CD4-positive, alpha-beta T cell (primary cell): ENCODE data around the gene PRM1. TPM values are rescaled to one million over a fixed set of nuclear protein-coding genes. Genes with fewer than 3 reads are reported as not detected.

Experiments
- ATAC-seq: fragments of 200-7000 bp; cut with Tn5 transposase; one replicate; pipeline ENCODE4 v1.10.0; 2022; ENCODE audit warnings: mild to moderate bottlenecking; ENCODE audit not compliant: poor library complexity
- CTCF ChIA-PET: fragments of 350-600 bp; sonication (Branson Sonifier 250); formaldehyde crosslinking; loops from one replicate; lab custom pipeline; 2021; ENCODE audit warnings: antibody characterized with exemption, inconsistent platforms; lab: Charles Lee
- POLR2A ChIA-PET: fragments of 350-600 bp; sonication (Branson Sonifier 250); formaldehyde crosslinking; loops from one replicate; lab custom pipeline; 2021; ENCODE audit warnings: antibody characterized with exemption, inconsistent platforms; lab: Charles Lee
- DNase-seq, 14 experiments: peaks; one replicate each; pipeline ENCODE4 v3.0.0-alpha.2; 2013 to 2020; ENCODE audit warnings: mixed read lengths in 2 of 14
- H3K27ac ChIP-seq, 2 donors: one replicate each; pipeline versions ENCODE4 v1.5.1 to v1.7.0; 2013; ENCODE audit warnings: low read length in 2 of 2, low read depth in 1 of 2, mild to moderate bottlenecking in 1 of 2
- H3K27me3 ChIP-seq, 2 experiments: 1 replicate in 1 of 2; 2 replicates in 1 of 2; pipeline versions ENCODE4 v1.6.1 to v1.7.0; 2013; ENCODE audit warnings: low read length in 2 of 2, control low read depth in 1 of 2, mild to moderate bottlenecking in 1 of 2, moderate library complexity in 1 of 2; ENCODE audit not compliant: insufficient read depth in 2 of 2, control insufficient read depth in 1 of 2
- H3K36me3 ChIP-seq: one replicate; pipeline ENCODE4 v1.6.1; 2013; ENCODE audit warnings: low read length, control low read depth; ENCODE audit not compliant: insufficient read depth
- H3K4me1 ChIP-seq: one replicate; pipeline ENCODE4 v1.6.1; 2013; ENCODE audit warnings: low read length, control low read depth; ENCODE audit not compliant: insufficient read depth
- H3K4me3 ChIP-seq: one replicate; pipeline ENCODE4 v1.5.1; 2013; ENCODE audit warnings: mild to moderate bottlenecking, low read length, moderate library complexity
- H3K9me3 ChIP-seq, 2 experiments: 1 replicate in 1 of 2; 2 replicates in 1 of 2; pipeline versions ENCODE4 v1.6.1 to v1.7.0; 2013; ENCODE audit warnings: low read length in 2 of 2, mild to moderate bottlenecking in 2 of 2, control low read depth in 1 of 2, moderate library complexity in 1 of 2; ENCODE audit not compliant: control insufficient read depth in 1 of 2, insufficient read depth in 1 of 2
- H3K27ac Mint-ChIP-seq: one replicate; pipeline ENCODE4 v1.8.0; 2020; ENCODE audit warnings: mixed read lengths
- H3K27me3 Mint-ChIP-seq: one replicate; pipeline ENCODE4 v1.8.0; 2021; ENCODE audit warnings: mixed read lengths
- H3K36me3 Mint-ChIP-seq: one replicate; pipeline ENCODE4 v1.8.0; 2021; ENCODE audit warnings: low read depth, mixed read lengths
- H3K4me1 Mint-ChIP-seq: one replicate; pipeline ENCODE4 v1.8.0; 2021; ENCODE audit warnings: low read depth, mixed read lengths
- H3K4me3 Mint-ChIP-seq: one replicate; pipeline ENCODE4 v1.8.0; 2020; ENCODE audit warnings: mild to moderate bottlenecking, mixed read lengths
- H3K9me3 Mint-ChIP-seq: one replicate; pipeline ENCODE4 v1.8.0; 2020; ENCODE audit warnings: mixed read lengths
- intact Hi-C, 2 experiments: fragments of 100-400 bp; cut with DNase I in 1 of 2; cut with micrococcal nuclease in 1 of 2; formaldehyde crosslinking; loops; one replicate each; pipeline versions ENCODE4 v1.15.1 to v1.9.0; 2023 to 2025; cut with DNase I, micrococcal nuclease
- total RNA-seq, 174 experiments: library from RNA in 2 of 174; stranded (reverse) in 2 of 174; gene quantifications; one replicate each; pipeline ENCODE4 v1.2.3 and lab custom pipeline; 2021 to 2026
- TF ChIP-seq, protein P1 (sequence below): fragments of 200-600 bp; IDR thresholded peaks from one replicate; pipeline ENCODE4 v1.8.0; 2022; ENCODE audit warnings: antibody characterized with exemption, mild to moderate bottlenecking

PRM1 gene
- total RNA-seq, 2 experiments from 2014 or later: not detected

DNA sequence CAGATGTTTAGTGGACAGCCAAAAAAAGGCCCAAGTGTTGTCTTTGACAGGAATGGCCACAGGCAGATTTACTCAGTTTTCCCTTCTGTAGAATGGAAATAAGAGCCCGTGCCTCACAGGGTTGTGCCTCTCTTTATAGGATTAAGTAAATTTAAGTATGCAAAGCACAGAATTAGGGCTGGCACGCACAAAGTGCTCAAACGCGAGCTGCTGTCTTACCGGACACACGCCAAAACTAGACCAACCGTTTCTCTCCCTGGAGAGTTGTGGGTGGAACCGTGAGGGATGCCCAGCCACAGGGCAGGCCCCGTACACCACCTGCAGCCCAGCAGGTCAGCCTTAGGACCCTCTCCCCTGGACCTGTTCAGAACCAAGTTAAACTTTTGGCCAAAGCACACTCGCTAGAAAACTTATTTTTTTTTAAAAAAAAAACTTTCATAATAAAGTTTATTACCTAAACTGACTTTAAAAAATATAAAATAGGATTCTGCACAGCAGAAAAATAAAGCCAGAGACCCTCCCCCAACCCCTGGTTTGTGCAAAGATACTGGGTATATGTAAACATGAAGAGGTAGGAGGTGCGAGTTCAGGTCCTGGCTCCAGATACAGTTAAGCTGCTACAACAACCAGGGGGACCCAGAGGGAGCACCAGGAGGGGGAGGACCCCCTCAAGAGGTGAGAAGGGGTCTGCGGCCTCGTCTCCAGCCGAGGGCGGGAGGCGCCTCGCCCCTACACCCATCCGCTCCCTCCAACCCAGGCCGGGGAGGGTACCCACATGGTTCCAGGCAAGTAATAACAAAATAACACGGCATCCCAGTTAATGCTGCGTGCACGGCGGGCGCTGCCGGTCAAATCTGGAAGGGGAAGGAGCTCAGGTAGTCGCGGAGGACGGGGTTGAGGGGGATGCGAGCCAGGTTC is 26.9 kb downstream of the PRM1 start:
- TF ChIP-seq, protein P1, sequence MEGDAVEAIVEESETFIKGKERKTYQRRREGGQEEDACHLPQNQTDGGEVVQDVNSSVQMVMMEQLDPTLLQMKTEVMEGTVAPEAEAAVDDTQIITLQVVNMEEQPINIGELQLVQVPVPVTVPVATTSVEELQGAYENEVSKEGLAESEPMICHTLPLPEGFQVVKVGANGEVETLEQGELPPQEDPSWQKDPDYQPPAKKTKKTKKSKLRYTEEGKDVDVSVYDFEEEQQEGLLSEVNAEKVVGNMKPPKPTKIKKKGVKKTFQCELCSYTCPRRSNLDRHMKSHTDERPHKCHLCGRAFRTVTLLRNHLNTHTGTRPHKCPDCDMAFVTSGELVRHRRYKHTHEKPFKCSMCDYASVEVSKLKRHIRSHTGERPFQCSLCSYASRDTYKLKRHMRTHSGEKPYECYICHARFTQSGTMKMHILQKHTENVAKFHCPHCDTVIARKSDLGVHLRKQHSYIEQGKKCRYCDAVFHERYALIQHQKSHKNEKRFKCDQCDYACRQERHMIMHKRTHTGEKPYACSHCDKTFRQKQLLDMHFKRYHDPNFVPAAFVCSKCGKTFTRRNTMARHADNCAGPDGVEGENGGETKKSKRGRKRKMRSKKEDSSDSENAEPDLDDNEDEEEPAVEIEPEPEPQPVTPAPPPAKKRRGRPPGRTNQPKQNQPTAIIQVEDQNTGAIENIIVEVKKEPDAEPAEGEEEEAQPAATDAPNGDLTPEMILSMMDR: no peak
- Mint-ChIP-seq H3K36me3 (peaks cover 32% of the 10 kb centered on the region), H3K4me1 (peaks cover 57% of the 10 kb centered on the region), H3K9me3 (no peaks in the 10 kb centered on the region), H3K27ac (peak overlapping the region; percentile 84), H3K4me3 (peak overlapping the region; percentile 81), H3K27me3 (no peaks in the 10 kb centered on the region)
- Histone ChIP-seq H3K9me3 (no peaks in the 10 kb centered on the region), H3K4me3 (peak overlapping the region; percentile 96), H3K4me1 (peaks cover 65% of the 10 kb centered on the region), H3K27ac (peak overlapping the region in 1 of 2 donors; percentile 86), H3K36me3 (peaks cover 7% of the 10 kb centered on the region), H3K27me3 (no peaks in the 10 kb centered on the region)
- ChIA-PET CTCF (interaction anchor here (0.7 to 5.6 kb wide), 13 partner anchors 8 to 305 kb away, joined by 3 to 50 read pairs (median 5); no protein-coding TSS in a partner anchor), POLR2A (interaction anchor here (0.6 to 8.5 kb wide), 33 partner anchors 7 to 661 kb away, joined by 3 to 195 read pairs (median 8); partner anchors contain the start of genes CLEC16A, DEXI and GSPT1)
- no peak for ATAC-seq
- DNase-seq: peak in 4 of 14 experiments; percentile 18 to 35 (median 25)
- intact Hi-C loops: loop anchor here (2.0 to 10.0 kb wide), 6 partner anchors 21 to 661 kb away; partner anchors contain the start of gene GSPT1 (in 1 of the 2)

DNA sequence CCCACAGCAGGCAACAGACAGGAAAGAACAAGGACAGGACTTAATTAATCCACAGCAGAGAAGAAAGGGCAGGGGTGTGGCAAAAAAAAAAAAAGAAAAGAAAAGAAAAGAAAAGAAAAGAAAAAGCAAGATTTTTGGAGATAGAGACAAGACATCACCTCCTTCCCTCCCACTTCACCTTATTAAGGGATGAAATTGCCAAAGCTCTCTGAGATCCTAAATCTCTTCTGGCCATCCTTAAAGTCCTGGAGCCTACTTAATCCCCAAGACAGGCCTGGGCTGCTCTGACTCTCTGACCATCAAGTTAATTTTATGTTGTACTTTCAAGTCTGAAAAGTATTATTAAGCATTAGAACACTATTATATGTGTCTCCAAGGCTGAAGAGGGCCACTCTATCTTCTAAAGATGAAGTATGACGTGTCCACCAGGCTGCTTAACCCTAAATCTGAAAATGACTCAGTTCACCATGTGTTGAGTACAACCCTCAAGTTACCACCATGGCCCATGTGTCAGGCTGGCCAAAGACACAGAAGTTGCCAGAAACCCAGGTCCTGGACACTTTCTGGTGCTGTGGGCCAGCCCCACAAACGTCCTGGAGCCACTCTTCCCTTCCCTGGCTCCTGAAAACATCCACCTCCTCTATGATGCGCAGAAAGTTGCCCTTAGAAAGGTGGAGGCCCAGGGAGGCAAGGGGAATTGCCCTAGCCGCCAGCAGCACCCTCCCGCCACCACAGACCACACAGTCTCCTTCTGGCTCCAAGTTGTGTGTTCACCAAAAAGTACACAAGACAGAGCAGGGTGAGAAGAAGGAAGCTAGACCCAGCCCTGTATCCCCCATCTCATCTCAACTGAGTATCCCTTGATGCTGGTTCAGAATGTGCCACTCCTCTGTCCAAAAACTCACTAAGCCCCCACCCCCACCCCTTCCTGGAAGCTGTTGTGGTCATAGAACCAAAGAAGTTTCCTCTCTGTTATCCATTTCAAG is 27.8 kb downstream of the PRM1 start:
- intact Hi-C loops: loop anchor here (2.0 to 10.0 kb wide), 4 partner anchors 21 to 661 kb away; partner anchors contain the start of gene GSPT1 (in 1 of the 2)
- Mint-ChIP-seq H3K9me3 (no peaks in the 10 kb centered on the region), H3K36me3 (peaks cover 32% of the 10 kb centered on the region), H3K4me1 (peaks cover 49% of the 10 kb centered on the region), H3K27ac (peak overlapping the region; percentile 84), H3K4me3 (peak overlapping the region; percentile 81), H3K27me3 (no peaks in the 10 kb centered on the region)
- no peaks in the 10 kb centered on the region for H3K27me3 ChIP-seq
- ATAC-seq (no peak), DNase-seq (peak in 11 of 14 experiments; percentile 8 to 83 (median 42))
- peaks cover 7% of the 10 kb centered on the region for H3K36me3 ChIP-seq
- H3K4me1 ChIP-seq: peaks cover 56% of the 10 kb centered on the region
- peak overlapping the region in 1 of 2 donors; percentile 43 for H3K27ac ChIP-seq
- POLR2A ChIA-PET: interaction anchor here (0.7 to 8.5 kb wide), 13 partner anchors 8 to 489 kb away, joined by 3 to 195 read pairs (median 6); partner anchors contain the start of gene TXNDC11
- no peaks in the 10 kb centered on the region for H3K9me3 ChIP-seq
- peak overlapping the region; percentile 96 for H3K4me3 ChIP-seq
- CTCF ChIA-PET: interaction anchor here (1.1 to 5.6 kb wide), 4 partner anchors 20 to 304 kb away, joined by 4 to 50 read pairs (median 4); no protein-coding TSS in a partner anchor
- TF ChIP-seq, protein P1: no peak
